Measurements from ENCODE around the gene EDN2.

Gene EDN2

DNA sequence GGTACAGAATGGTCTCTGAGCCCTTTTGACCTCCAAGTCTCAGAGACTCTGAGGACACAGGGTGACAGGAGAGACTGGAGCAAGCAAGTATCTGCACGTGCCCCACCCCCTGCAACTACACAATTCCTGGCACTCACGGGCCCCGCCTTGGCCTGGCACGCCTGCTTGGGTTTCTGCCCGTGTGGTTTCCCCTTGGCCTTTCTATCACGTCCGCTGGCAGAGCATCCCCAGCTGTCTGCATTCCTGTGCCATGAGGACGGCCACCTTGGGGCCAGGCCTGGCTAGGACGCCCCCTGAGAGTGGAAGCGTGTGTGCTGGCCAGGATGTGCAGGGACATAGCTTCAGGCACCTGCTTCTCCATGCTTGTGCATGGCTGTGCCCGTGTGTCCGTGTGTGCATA, 14.3 kb upstream of the EDN2 start:
- DNase-seq (ENCODE audit: low spot score) = no peak

DNA sequence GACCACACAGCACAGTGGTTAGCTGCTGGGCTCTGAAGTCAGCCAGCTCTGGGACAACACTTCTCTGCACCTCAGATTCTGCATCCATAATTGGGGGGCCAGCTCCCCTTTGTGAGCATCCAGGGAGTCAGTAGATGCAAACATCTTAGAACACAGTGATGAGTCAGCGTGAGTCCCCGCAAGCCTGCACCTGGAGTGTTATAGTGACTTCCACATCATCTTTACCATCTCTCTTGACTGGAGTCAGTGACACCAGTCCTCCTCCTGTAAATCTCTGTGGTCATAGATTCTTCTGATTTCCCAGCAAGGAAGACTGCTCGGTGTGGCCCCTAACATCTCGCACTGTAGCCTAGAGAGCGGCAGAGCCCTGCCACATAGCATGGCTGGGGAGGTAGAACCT, 13.9 kb upstream of the EDN2 start:
- no peak for DNase-seq (ENCODE audit: low spot score)

DNA sequence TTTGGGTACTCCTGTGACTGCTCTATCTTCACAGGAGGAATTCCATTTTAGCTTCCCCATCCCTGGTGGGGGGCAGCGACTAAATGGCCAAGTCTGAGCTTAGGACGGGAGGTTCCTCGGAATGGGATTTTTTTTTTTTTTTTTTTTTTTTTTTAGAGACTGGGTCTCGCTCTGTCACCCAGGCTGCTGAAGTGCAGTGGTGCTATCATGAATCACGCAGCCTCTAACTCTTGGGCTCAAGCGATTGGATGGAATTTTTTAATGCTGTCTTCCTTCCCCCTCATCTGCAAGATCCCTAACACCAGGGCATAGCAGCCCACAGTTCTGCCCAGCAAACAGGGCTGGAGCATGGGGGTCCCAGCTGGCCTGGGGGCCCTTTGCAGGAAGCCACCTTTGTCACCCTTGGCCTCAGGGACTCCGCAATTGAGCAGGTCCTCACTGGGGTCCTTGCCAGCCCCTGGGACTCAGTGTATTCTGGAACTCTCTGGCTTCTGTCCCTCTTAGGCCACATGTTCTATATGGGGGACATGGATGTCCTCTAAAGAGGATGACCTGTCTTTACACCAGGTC, 13.1 kb upstream of the EDN2 start:
- no peak for DNase-seq (ENCODE audit: low spot score)

DNA sequence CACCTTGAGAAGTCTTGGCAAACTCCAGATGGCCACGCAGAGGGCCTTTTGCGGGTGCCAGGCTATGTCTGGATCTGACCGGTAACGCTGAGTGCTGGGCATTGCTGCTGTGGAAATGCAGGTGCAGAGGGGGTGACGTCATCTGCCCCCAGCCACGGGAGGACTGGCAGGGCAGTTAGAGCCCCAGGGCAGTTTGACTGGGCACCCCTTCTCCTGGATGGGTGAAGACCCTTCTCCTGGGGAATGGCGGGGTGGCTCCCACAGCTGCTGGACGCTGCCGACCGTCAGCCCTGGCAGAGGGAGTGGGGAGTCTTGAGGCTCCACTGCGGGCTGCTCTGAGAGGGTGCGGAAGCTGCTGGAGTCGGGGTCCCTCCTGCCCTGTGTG, 12.6 kb upstream of the EDN2 start:
- DNase-seq (ENCODE audit: low spot score) = no peak

DNA sequence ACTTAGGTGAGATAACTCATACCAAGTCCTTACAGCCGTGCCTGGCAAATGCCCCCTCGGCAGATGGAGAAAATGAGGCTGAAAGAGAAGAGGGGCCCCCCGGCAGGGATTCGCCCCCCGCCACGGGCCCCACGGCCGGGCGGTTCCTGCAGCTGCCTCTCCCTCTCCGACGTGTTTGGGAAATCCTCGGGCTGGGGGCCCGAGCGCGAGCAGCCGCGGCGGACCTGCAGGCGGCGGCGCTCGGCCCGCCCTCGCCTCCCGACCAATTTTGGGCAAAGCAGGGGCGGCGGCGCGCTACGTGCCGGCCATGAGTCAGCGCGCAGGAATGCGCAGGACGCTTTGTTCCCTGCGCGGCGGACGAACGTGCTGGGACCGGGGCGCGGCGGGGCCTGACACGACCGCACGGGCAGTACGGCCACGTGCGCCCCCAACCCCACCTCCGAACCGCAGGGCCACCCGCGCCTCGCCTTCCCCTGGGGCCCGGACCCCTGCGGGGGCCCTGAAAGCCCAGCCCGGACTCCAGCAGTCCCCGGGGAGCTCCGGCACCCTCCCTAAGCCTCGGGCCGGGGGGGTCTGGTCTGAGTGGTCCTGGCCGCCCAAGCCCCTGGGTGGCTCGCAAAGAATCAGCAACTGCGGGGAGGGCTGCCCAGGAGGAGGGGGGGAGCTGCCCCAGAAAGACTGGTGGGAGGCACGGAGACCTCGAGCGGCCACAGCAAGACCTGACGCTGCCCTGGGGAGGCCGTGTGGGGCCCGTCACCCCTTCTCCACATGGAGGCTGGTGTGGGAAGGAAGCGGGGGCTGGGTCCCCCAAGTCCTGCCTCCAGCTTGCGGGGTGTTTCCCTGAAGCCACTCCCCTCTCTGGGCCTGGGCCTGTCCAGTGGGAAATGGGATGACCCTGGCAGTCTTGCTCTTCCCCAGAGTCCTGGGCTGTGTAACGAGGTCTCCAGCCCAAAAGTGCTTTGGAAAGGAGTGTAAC, 11.9 kb upstream of the EDN2 start:
- peak; percentile 92 for DNase-seq (ENCODE audit: low spot score)

DNA sequence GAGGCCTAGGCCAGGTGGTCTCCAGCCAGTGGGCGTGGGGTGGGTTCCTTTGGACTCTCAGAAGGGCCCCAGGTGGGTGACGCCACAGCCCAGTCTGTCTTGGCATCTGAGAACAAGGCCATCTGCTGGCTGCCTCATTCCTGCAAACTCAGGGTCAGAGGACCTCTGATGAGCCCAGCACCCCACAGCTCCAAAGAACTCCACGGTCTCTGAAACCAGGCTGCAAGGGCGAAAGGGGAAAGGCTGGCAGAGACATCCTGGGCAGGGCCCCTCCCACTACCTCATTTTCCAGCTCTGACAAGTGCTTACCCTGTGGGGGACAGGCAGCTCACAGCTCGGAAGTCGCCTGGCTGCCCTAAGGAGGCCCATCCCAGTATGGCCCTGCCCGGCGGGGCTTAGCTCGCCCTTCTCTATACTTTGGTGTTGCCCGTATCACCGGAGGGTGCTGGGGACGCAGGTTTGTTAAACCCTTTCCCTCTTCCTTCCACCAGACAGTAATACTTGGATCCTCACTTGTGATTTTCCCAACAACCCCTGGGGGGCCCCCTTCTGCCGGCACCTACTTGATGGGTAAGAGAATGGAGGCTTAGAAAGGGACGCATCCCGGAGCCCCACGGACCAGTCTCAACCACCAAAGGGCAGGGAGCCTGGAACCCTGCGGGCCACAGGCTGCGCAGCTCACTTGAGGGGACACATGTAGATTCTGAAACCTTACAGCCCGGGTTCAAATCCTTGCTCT, 10.9 kb upstream of the EDN2 start:
- DNase-seq (ENCODE audit: low spot score) = peak; percentile 79

DNA sequence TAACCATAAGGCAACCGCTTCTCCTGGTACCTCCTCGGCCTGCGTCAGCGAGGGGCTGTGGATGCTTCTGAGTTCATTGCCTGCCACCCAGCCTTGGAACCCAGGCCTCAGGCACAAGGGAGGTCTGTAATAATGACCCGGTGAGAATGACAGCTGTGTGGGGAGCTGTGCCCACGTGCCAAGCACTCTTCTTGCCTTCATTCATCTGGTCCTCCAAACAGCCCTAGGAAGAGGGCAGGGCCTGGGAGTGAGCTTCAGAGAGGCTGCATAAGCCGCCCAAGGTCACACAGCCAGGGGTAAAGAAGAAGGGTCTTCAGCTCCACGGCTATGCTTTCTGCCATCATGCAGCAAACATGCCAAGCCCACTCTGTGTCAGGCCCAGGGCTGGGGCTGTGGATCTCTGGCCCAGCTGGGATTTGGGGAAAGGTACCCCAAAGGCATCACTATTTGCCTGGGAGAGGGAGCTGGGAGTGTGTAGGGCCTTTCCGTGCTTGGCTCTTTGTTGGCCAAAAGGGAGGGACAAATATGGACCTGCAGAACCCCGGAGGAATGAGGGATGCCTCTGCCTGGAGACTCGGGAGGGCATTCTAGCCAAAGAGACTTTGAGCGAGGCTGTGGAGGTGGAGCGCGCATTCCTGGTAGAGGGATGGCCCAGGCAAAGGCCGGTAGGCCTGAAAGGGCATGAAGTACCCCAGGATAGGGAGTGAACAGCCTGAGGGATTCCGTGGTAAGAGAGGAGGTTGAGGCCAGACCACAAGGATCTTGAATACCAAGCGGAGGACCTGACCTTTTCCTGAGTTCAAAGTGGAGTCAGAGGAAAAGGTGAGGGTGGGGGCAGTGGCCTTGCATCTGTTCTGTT, 10.1 kb upstream of the EDN2 start:
- DNase-seq (ENCODE audit: low spot score) = no peak

DNA sequence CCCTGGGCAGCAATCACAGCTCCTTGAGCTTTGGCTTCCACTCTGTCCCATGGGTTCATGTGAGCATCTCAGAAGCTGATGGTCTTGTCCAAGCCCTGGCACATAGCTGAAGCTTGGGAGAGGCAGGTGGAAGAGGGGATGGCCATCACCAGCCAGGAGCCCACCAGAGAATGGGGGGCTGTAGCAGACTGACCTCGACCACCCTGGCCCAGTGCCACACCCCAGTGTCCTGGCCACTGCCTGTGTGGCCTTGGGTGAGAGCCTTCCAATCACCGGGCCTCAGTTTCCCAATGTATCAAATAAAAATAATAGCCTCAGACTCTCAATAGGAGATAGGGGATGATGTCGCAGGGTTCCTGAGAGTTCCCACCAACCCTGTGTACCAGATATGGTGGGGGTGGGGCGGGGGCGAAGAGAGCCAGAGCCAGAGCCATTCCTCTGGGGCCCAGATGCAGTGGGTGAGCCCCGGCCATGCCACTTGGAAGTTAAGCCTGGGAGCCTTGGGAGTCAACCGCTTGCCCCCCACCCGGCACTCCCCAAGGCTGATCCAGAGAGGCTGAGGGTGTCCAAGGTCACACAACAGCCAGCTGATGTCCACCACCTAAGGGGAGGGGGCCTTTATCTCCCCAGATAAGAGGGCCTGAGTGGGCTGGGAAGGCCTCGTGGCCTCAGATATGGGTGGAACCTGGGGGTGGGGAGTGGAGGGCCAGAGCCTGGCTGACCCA, 9.3 kb upstream of the EDN2 start:
- no peak for DNase-seq (ENCODE audit: low spot score)

DNA sequence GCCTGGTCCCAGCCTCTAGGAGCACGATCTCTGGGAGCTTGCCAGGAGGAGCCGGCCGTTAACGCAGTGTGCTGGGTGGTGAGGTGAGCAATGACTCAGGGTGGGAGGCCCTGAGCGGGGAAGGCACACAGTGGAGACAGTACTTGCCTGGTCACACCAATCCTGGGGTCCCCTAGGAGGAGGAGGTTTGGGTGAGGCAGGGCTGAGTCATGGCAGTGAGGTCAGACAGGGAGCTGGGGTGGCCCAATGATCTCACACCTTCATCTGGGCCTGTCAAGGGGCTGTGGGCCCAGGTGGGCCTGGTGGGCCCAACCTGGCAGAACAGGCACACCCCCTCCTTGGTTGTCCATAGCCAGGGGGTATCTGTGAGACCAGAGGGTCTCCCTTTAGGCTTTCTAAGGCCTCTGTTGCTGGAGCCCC, 8.6 kb upstream of the EDN2 start:
- DNase-seq (ENCODE audit: low spot score) = no peak

DNA sequence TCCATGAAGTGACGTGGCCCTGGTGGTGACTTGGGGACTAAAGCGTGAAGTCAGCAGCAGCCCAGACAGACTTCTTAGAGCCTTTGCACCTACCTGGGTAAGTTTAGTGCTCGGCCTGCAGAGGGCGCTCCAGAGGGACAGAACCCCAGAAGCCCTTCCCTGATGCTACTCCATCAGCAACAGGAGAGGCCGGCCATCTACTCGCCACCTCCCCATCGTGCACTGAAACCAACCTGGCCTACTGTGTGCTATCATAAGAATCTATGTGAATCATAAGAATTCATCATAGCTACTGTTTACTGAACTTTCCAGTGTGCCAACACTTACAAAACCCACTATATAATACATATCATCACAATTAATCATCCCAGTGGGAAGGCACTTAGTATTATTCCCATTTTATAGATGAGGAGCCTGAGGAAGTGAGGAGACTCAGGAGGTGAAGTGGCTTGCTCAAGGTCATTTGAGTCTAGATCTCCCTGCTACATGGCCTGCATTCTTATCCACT, 7.9 kb upstream of the EDN2 start:
- no peak for DNase-seq (ENCODE audit: low spot score)

DNA sequence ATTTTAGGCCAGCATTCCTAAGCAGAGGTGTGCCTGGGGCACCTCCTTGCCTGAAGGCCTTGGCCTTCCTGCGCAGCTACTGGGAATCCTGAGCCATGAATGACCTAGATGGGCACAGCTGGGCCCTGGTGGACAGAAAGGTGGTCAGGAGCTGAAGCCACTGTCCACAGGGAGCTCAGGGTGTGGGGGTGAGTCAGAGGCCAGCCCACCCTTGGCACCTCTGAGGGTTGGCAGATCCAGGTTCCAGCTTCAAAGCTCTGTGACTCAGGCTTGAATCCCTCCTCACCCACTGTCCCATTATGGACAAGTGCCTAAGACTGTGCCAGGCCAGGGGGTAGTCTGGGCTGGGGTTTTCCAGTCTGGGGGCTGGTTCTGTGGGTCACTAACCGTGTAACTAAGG, 6.4 kb upstream of the EDN2 start:
- DNase-seq (ENCODE audit: low spot score) = no peak

DNA sequence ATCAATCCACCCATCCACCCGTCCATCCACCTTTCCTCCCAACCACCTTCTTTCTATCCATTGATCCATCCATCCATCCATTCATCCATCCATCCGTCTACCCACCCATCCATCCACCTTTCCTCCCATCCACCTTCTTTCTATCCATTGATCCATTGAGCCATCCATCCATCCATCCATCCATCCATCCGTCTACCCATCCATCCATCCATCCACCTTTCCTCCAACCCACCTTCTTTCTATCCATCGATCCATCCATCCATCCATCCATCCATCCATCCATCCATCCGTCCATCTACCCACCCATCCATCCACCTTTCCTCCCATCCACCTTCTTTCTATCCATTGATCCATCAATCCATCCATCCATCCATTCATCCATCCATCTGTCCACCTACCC, 5.1 kb upstream of the EDN2 start:
- no peak for DNase-seq (ENCODE audit: low spot score)

DNA sequence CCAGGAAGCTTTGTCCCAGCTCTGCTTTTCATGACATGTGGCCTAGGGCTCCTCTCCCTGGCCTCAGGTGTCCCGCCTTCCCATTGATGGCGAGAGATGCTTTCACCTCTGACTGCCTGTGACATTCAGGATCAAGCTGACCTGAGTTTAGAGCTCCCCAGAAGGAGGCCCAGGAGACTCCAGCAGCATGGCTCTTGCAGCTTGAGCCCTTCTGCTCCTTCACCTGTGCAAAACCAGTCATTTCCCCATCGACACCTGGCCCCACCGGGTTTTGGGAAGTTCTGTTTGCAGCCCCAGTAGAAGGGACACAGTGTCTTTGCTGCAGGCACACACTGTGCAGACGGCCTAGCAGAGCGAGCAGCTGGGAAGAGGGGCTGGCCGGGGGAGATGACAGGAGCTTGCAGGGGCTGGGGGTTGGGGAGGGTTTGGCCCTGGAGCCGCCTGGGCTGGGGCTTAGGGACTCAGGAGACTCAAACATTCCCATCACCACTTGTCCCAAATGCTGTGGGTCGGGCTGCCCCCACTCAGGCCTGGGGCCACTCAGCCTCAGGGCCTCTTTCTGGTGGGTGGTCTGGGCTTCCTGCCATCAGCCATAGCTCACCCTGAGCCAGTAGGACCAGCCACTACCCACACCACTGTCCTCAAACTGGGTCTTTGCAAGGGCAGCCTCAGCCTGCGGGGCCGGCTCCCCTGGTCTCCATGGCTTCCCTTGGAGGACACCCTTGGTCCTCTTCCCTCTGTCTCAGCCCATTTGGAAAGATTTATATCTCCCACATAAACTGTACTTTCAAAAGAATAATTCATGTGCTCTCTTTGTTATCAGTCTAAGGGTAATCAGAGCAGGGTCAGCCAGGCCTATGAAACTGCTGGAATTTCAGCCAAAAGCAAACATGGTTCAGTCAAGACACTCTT, 3.8 kb upstream of the EDN2 start:
- DNase-seq (ENCODE audit: low spot score) = no peak

DNA sequence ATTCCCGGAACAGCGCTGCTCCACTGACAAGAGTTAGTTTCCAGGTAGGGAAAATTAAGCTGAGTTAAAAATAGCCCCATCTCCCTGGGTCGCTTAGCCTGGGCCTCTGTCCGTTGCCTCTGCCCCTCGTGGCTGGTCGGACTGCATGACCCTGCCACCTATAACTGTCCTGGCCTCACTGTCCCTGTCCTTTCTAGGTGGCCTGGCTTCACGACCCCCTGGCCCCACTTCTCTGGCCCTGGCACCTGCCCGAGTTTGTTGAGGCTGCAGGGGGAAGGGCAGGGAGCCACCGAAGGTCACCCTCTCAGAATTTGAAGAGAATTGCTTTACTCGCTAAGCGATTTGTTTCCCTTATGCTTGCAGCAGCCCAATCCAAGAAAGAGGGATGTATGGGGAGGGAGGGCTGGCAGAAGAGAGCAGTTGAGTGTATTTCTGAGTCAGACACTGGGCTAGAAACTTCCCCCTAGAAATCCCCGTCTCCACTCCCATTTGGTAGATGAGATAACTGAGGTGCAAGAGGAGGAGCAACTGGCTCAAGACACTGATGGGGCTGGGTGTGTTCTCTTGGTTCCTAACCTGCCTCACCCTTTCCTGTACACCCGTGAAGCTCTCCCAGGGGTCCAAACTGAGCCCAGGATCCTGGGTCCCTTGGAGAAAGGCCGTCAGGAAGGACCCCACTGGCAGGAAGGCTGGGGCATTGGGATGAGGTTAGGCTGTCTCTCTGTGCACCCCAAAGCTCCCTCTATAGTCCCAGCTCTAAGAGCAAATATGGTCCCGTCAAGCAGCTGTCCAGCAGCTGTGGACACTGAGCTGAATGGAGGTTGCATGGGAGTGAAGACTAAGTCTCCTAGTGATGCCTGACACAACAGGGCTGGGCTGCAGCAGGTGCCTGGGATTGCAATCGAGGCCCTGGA, 2.9 kb upstream of the EDN2 start:
- no peak for DNase-seq (ENCODE audit: low spot score)

DNA sequence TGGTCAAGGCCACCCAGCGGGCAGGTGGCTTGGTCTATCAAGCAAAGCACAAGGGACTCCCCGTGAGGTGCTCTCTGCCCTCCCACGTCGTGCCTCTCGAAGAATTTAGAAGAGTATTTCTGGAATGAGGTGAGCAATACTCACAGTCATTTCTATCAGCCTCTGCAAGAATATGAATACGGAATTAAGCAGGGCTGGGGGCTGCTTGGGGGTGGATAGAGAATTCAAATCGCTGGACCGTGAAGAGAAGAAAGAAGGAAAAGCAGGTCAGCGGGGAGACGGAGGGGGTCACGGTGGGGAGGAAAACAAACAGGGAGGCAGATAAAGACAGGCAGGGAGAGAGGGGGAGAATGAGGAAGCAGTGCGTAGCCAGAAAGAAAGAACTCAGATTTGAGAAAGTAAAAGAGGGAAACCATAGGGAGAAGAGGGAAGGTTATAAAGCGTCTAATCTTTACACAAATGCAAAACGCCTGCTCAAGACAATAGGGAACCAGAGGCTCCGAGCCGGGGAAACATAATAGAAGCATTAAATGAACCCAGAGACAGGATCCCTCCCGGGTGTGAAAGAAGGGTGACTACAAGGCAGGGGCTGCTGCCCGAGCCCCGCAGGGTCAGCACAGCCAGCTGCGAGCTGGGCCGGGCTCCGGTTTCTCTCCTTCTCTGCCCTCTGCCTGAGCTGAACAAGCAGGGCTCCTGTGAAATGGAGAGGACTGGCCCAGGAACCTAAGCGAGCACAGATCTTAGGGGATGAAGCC, 2.1 kb upstream of the EDN2 start:
- no peak for DNase-seq (ENCODE audit: low spot score)

DNA sequence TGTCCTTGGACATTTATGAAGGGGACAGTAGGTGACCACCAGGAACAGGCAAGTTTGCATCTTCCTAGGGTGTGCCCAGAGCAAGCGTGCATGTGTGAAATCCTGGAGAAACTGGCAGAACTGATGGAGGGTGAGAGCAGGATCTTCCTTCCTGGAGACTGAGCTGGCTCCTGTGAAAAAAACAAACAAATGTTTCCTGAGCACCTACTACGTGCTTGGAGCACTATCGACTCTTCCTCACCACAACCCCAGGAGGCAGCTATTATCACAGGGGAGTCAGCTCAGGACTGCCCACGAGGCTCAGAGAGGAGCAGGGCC, 1.5 kb upstream of the EDN2 start:
- no peak for DNase-seq (ENCODE audit: low spot score)

DNA sequence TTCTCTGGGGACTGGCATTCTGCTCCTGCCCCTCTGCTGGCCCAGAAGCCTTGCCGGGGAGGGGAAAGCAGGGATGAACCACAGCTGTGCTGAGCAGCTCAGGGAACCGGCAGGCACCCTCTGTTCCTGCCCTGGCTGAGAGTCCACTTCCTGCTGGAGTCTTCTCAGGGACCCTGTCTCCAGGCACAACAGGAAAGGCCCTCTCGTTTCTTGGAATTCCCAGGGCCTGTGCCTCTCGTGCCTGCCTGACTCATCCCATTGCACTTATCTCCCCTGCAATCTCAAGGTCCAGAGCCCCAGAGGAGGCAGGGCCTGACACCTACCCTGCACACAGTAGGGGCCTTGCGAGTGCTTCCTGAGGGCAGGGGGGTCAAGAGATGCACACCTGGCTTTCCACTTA, 1.1 kb upstream of the EDN2 start:
- DNase-seq (ENCODE audit: low spot score) = no peak

DNA sequence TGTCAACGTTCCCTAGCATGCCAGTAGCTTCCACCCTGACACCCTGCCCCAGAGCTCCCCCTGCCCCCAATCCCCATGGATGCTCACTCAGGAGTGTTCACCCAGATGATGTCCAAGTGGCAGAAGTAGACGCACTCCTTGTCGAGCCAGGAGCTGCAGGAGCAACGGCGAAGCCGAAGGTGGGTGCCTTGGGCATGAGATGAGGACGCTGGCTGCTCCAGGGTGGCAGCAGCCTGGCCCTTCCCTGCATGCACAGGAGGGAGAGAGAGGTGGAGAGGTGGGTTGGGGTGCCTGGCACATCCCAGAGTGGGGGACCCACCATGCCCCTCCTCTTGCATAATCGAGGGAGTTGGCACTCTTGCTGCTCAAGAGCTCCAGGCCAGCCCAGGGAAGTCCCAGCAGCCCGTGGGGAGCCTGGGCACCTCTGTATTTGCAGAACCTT, 502 bp downstream of the EDN2 start:
- DNase-seq (ENCODE audit: low spot score) = no peak
